Stimulated activated CD8-positive, alpha-beta memory T cell treated with anti-CD3 and anti-CD28 coated beads, Interleukin-7, amount 100 ng/mL, for 1 hour (primary cell): Measurements from ENCODE around the gene PRKCA.

Experiments
- DNase-seq, 2 donors: peaks; one replicate each; pipeline ENCODE4 v3.0.0-alpha.2; 2020; ENCODE audit warnings: low read depth in 2 of 2

The PRKCA gene

GRCh38 chr17:66803474-66803951 lies 501.1 kb downstream of the PRKCA start:
- DNase-seq: no peak

DNA sequence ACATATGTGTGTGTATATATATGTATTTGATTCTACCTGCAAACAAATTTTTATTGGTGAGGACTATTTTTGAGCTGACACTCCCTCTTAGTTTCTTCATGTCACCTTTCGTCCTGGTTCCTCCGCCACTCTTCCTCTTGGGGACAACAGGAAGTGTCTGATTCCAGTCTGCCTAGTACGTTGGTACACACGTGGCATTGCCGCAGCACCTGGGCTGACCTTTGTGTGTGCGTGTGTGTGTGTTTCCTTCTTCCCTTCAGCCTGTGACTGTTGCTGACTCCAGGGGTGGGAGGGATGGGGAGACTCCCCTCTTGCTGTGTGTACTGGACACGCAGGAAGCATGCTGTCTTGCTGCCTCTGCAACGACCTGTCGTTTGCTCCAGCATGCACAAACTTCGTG lies 503.2 kb downstream of the PRKCA start:
- DNase-seq: no peak

DNA sequence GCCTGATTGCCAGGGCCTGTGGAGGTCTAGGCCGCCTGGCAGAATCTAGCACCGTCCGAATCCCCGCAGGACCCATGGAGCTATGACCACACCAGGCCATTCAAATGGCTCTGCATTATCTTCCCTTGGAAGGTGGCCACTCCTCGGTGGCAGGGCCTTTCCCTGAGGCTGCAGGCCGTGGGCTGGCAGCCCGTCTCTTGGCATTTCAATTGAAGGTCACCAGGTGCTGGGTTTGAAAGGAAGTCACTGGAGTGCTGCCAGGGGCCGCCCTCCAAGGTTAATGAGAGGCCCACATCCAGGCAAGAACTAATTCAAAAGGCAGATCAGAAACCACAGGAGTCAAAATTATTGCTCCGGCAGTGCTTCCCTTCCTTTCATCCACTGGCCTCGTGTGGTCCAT lies 504.8 kb downstream of the PRKCA start:
- no peak for DNase-seq

GRCh38 chr17:66809408-66809807 lies 507.0 kb downstream of the PRKCA start:
- DNase-seq: no peak

GRCh38 chr17:66810951-66811682 lies 508.7 kb downstream of the PRKCA start:
- no peak for DNase-seq

GRCh38 chr17:66811683-66812054 lies 509.3 kb downstream of the PRKCA start:
- DNase-seq: no peak

DNA sequence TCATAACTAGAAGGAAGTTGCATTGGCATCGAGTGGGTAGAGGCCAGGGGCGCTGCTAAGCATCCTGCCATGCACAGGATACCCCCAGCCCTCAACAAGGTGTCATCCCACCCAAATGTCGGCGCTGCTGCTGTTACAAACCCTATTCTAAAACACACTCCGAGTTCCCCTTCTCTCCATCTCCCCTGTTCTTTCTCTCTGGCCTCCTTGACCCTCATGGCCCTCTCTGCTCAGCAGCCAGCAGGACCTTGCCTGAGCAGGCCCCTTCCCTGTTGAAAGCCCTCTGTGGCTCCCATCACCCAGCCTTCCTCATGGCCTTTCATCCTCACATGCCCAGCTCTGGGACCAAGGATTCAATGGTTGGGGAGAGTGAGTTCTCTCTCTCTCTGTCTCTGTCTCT lies 510.2 kb downstream of the PRKCA start:
- DNase-seq: no peak

GRCh38 chr17:66813296-66813695 lies 510.9 kb downstream of the PRKCA start:
- DNase-seq: no peak

DNA sequence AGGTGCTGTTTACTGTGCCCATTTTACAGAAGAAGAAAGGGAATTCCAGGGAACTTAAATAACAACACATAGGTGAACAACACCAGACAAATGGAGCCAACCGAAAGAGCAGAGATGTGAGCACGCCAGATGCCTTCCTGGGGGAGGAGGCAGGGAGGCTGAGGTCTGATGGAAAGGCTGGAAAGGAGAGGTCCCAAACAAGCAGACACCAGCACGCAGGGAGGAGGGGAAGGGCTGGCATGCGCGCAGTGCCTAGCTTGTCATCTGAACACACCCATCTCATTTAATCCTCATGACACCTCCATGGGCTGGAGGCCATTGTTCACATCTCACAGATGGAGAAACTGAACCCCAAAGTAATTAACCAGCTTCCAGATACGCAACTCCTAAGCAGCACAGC lies 511.6 kb downstream of the PRKCA start:
- no peak for DNase-seq

- no peak for DNase-seq
These were observed 512.2 kb downstream of the PRKCA start for GRCh38 chr17:66814570-66814969.

- no peak for DNase-seq
These were observed 515.3 kb downstream of the PRKCA start for GRCh38 chr17:66817750-66818149.

- DNase-seq: no peak
These were observed 517.1 kb downstream of the PRKCA start for GRCh38 chr17:66819466-66819865.

- no peak for DNase-seq
These were observed 519.6 kb downstream of the PRKCA start for GRCh38 chr17:66822009-66822408.

GRCh38 chr17:66826856-66827255 lies 524.4 kb downstream of the PRKCA start:
- DNase-seq: no peak

- DNase-seq: no peak
These were observed 527.0 kb downstream of the PRKCA start for GRCh38 chr17:66829386-66829864.

GRCh38 chr17:66829883-66830282 lies 527.5 kb downstream of the PRKCA start:
- DNase-seq: no peak

DNA sequence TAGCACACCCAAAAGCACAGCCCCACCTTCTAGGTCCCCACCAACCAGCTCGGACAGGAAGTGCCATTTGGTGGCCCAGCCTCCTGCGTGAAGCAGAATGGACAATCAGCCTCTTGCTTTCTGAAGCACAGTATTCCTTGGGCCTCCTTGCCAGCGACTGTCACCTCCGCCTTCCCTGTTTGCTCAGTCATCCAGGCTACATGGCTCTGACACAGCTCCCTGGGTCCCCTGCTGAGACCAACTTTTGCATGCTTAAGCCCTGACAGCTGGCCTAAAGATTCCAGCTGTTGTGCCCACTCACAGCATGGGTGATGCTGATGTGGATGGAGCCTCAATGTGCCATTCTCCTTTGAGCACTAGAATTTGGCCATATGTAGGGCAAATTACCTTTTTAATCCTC lies 528.0 kb downstream of the PRKCA start:
- no peak for DNase-seq

DNA sequence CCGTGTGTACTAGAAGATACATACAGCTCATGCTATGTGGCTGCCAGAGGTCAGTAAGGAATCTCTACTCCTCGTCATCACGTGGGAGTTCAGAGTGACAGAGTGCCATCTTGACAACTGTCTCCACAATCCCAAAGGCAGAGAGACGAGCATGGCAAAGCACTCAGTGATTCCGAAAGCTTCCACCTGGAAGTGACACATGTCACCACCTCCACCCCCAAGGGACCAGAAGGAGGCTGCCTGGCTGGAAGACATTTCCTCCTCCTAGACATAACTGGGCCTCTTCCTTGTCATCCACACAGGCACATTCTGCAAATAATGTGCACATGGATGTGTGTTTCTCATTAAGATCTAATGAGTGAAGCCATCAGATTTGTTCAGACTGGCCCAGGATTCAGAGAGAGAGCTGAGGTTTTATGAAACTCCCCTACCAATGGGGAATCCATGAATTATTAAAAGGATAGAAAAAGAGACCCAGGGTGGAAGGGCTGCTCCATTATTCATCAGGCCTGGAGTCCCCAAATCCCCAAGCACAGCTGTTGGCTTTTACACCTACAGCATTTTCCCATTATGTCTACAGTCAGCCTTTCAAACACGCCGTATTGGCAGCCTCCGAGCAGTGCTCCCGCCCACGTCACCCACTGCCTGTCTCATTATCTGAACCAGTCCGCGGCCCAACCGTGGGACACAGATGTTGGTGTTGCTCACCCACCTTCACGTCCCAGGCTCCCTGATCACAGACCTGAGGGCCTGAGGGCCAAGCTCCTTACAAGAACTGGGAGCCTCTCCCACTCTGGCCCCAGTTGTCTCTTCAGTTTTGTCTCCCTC lies 529.2 kb downstream of the PRKCA start:
- DNase-seq: no peak

DNA sequence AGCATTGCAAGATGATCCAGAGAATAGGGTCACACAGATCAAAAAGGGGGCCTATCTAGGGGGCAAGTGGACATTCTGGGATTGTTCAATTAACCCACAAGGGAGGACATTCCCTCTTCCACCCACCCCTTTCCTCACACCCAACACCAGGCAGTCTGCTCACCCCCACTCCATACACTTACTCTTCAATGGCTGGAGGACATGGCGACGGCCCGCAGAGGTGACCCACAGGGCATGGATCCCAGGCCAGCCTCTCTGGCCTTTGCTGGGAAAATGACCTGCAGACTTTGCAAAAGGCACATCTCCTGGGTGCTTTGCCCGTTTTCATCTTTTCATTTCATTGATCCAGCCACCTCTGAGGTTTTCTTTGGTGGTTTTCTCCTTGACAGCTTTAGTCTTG lies 530.8 kb downstream of the PRKCA start:
- no peak for DNase-seq

DNA sequence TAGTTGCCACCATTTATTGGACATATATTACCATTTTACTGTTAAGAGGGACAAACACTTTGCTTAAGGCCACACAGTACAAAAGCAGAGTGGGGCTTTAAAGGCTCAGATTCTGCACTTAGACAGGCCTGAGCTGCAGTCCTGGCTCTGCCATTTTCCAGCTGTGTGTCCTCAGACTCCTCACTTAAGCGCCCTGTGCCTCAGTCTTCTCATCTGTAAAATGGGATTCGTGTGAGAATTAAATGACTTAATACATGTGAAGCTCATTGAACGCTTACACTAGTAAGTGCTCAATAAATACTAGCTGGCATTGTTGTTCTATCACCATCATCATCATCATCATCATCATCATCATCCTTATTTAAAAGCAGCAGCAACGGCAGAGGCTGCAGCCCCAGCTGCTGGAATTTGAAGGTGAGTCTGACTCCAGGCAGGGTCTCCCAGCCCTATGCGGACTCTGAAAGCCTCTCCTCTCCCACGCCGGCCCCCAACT lies 532.1 kb downstream of the PRKCA start:
- DNase-seq: no peak

- DNase-seq: no peak
These were observed 532.6 kb downstream of the PRKCA start, which contains the start of gene CACNG5 for GRCh38 chr17:66834919-66835454. Gene CACNG5 (plus strand): TSS chr17:66835117. CDS start chr17:66877333, 42,216 bp downstream.

GRCh38 chr17:66835476-66835875 lies 533.1 kb downstream of the PRKCA start:
- no peak for DNase-seq
